Measurements from ENCODE around the gene ZNF429.

Gene ZNF429

GRCh38 chr19:21505459-21506451, at the start of gene ZNF429:
TSS of gene ZNF429 (plus strand) at chr19:21505602. CDS start at chr19:21505772, 170 bp downstream.
- peak; percentile 100 for ATAC-seq
- TF ChIP-seq ESRRG (CRISPR knock-in tag; IDR thresholded peaks at IDR 0.05) (no peak), GLIS3 (CRISPR knock-in tag; IDR thresholded peaks at IDR 0.05) (no peak), CREB5 (CRISPR knock-in tag; IDR thresholded peaks at IDR 0.05; ENCODE audit: low read depth) (no peak), ZNF8 (CRISPR knock-in tag; IDR thresholded peaks at IDR 0.05) (no peak), TSHZ2 (CRISPR knock-in tag; IDR thresholded peaks at IDR 0.05) (no peak), ARNTL (CRISPR knock-in tag; IDR thresholded peaks at IDR 0.05; ENCODE audit: borderline replicate concordance, low read depth) (no peak), ZFP30 (CRISPR knock-in tag; IDR thresholded peaks at IDR 0.05) (no peak), SNAI2 (CRISPR knock-in tag; IDR thresholded peaks at IDR 0.05) (no peak), OSR1 (CRISPR knock-in tag; IDR thresholded peaks at IDR 0.05) (no peak), BACH2 (CRISPR knock-in tag; IDR thresholded peaks at IDR 0.05; ENCODE audit: borderline replicate concordance) (no peak), POU6F1 (CRISPR knock-in tag; IDR thresholded peaks at IDR 0.05; ENCODE audit: borderline replicate concordance, low read depth) (no peak), TCF4 (CRISPR knock-in tag; IDR thresholded peaks at IDR 0.05; ENCODE audit: borderline replicate concordance) (no peak), RARB (CRISPR knock-in tag; IDR thresholded peaks at IDR 0.05) (no peak), PATZ1 (CRISPR knock-in tag; IDR thresholded peaks at IDR 0.05; ENCODE audit: borderline replicate concordance) (no peak)

- ATAC-seq, result no peak
- TF ChIP-seq RARB (CRISPR knock-in tag; IDR thresholded peaks at IDR 0.05) (no peak), ZNF70 (CRISPR knock-in tag; IDR thresholded peaks at IDR 0.05) (no peak), PPARA (CRISPR knock-in tag; IDR thresholded peaks at IDR 0.05; ENCODE audit: borderline replicate concordance) (no peak), BACH2 (CRISPR knock-in tag; IDR thresholded peaks at IDR 0.05; ENCODE audit: borderline replicate concordance) (no peak), ZNF8 (CRISPR knock-in tag; IDR thresholded peaks at IDR 0.05) (no peak), TOX (CRISPR knock-in tag; IDR thresholded peaks at IDR 0.05; ENCODE audit: borderline replicate concordance) (no peak), ARNTL (CRISPR knock-in tag; IDR thresholded peaks at IDR 0.05; ENCODE audit: borderline replicate concordance, low read depth) (no peak), ZC3H10 (CRISPR knock-in tag; IDR thresholded peaks at IDR 0.05) (no peak), ISL1 (CRISPR knock-in tag; IDR thresholded peaks at IDR 0.05) (no peak), ZFP30 (CRISPR knock-in tag; IDR thresholded peaks at IDR 0.05) (no peak), PATZ1 (CRISPR knock-in tag; IDR thresholded peaks at IDR 0.05; ENCODE audit: borderline replicate concordance) (no peak), TCF4 (CRISPR knock-in tag; IDR thresholded peaks at IDR 0.05; ENCODE audit: borderline replicate concordance) (no peak), CREB5 (CRISPR knock-in tag; IDR thresholded peaks at IDR 0.05; ENCODE audit: low read depth) (no peak), TSHZ2 (CRISPR knock-in tag; IDR thresholded peaks at IDR 0.05) (no peak), CSDC2 (CRISPR knock-in tag; IDR thresholded peaks at IDR 0.05) (no peak), POU6F1 (CRISPR knock-in tag; IDR thresholded peaks at IDR 0.05; ENCODE audit: borderline replicate concordance, low read depth) (no peak), ZNF565 (CRISPR knock-in tag; conservative IDR thresholded peaks at IDR 0.05; ENCODE audit: low read depth) (no peak), SNAI2 (CRISPR knock-in tag; IDR thresholded peaks at IDR 0.05) (no peak)
Measured at GRCh38 chr19:21460686-21461085, 44.7 kb upstream of the ZNF429 start.
